ENCODE results near the gene SH3TC1.

The SH3TC1 gene

DNA sequence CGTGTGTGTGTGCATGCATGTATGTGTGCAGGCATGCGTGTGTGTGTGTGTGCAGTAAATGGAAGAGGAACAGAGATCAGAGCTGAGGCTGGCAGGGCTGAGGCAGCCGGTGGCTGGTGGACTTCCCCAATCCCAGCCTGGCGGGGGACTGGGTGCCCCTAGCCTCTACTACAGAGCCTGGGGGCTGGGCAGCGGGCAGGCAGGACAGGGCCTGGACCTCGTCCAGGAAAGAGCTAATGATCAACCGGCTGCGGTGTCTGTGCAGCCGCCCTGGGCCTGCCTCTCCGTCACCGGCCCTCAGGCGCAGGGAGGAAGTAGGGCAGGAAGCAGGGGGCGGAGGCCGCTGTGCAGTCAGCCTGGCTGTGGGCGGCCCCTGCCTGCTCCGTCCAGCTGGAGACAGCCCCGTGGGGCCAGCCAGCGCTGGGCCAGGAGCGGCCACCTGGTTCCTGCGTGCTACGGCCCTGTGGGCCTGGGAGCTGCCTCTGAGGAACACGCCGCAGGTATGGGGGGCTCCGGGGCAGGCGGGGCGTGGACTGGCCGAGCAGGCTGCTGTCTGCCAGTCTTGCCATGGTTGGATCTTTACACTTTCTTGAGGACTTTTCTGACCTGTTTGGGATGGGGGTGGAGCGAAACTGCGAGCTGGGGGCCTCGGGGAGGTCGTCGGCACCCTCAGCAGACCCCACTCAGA lies at the start of gene SH3TC1:
TSS of gene SH3TC1 (plus strand) at position 385 of the 688 bp plus-strand sequence. CDS start 5,905 bp downstream, outside the sequence.
- peaks cover 9% of the 10 kb centered on the region for H3K36me3 Mint-ChIP-seq (ENCODE audit: insufficient read depth)
- peaks cover 46% of the 10 kb centered on the region for H3K4me1 Mint-ChIP-seq
- no peaks in the 10 kb centered on the region for H3K27me3 Mint-ChIP-seq

DNA sequence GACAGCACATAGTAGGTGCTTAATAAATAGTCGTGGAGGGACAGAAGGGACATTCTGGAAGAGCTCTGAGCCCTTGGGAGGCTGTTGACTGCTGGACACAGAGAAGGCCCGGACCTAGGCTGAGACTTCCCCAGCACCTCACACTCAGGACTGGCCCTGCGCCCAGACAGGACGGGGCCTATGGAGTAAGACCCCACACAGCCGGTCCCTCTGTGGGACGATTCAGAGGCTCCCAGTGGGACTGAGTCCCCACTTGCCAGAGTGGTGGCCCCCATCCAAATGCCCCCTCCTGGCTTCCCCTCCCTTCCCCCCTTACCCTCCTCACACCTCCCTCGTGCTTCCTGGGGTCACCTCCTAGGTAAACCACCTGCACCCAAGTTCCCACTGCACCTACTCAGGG lies 49.4 kb upstream of the SH3TC1 start:
- Mint-ChIP-seq H3K36me3 (ENCODE audit: insufficient read depth) (peaks cover 3% of the 10 kb centered on the region), H3K4me3 (no peak overlapping the region), H3K27ac (ENCODE audit: low read depth) (peak overlapping the region; percentile 39), H3K4me1 (peaks cover 5% of the 10 kb centered on the region), H3K27me3 (peaks cover 10% of the 10 kb centered on the region), H3K9me3 (no peaks in the 10 kb centered on the region)
- no peak for ATAC-seq (replicated peaks; ENCODE audit: extremely low read depth, poor library complexity, severe bottlenecking)
- no peak for DNase-seq (ENCODE audit: low spot score in 2 of 2)

More for the DNA sequence above, at the start of gene SH3TC1:
- peak; percentile 43 to 50 for DNase-seq (ENCODE audit: low spot score in 2 of 2)
- ATAC-seq (replicated peaks; ENCODE audit: extremely low read depth, poor library complexity, severe bottlenecking) = peak; percentile 74
- peak within 1 kb of the TSS; percentile 87 for H3K4me3 Mint-ChIP-seq
- H3K27ac Mint-ChIP-seq (ENCODE audit: low read depth) = peak within 1 kb of the TSS; percentile 94
- H3K9me3 Mint-ChIP-seq = no peaks in the 10 kb centered on the region

DNA sequence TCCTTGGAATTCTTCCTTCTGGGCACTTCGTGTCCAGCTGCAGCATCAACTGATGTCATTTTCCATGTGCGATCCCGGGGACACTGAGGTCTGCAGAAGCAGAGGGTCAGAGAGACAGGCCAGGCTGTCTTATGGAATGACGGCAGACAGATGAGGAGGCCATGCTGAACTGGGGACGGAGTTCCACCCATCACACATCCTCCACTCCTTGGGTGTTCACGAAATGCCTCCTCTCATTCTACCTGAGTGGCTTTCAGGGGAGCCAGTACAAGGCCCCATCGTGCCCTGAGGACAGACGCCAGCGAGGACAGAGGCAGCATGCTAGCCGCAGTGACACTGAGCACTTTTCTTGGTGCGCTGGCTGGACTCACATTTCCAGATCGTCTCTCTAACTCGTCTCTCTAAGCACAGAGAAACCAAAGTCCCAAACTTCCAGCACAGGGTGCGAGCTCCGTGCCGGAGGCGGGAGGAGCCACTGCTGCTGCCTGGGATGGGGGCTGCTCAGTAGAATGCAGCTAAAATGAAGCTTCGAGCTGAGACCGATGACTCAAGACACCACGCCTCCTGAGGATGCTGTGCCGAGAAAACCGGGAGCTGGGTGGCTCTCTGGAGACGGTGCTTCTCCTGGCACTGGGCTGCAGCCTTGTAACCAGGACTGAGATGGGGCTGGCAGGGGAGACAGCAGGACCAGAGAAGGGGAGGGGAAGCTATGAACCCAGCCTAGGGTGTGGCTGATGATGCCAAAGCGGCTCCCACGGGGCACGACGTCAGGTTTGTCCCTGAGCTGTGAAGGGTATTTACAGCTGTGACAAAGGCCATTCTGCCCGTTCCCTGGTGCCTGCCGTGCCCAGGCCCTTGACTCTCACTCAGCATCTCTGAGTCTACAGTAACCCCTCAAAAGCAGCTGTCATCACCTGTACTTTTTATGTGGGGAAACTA lies 48.7 kb upstream of the SH3TC1 start:
- Mint-ChIP-seq H3K36me3 (ENCODE audit: insufficient read depth) (peaks cover 3% of the 10 kb centered on the region), H3K27me3 (peaks cover 7% of the 10 kb centered on the region), H3K9me3 (no peaks in the 10 kb centered on the region), H3K4me1 (peaks cover 5% of the 10 kb centered on the region), H3K4me3 (no peak overlapping the region), H3K27ac (ENCODE audit: low read depth) (no peak overlapping the region)
- ATAC-seq (replicated peaks; ENCODE audit: extremely low read depth, poor library complexity, severe bottlenecking) (no peak), DNase-seq (ENCODE audit: low spot score in 2 of 2) (no peak)

DNA sequence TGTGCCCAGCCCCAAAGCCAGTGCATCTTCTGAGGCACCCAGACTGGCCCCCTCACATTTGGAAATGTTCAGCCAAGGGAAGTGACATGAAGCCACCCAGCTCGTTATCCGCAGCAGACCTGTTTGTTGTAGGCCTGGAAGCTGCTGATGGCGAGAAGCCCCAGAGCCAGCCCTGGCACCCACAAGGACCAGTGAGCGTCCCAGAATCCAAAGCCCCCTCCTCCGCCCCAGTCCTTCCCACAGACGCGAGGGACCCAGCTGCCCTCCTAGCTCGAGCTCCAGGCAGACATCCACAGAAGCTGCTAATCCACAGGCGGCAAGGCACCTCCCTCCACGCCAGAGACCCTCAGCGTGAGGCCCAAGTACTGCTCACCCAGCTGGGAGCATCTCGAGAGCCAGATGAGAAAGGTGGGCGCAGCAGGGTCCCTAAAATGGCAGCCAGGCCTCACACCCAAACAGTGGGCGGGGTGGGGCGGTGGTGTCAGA lies 47.9 kb upstream of the SH3TC1 start:
- peaks cover 2% of the 10 kb centered on the region for H3K36me3 Mint-ChIP-seq (ENCODE audit: insufficient read depth)
- ATAC-seq (replicated peaks; ENCODE audit: extremely low read depth, poor library complexity, severe bottlenecking) (no peak), DNase-seq (ENCODE audit: low spot score in 2 of 2) (no peak)
- no peaks in the 10 kb centered on the region for H3K9me3 Mint-ChIP-seq
- H3K27me3 Mint-ChIP-seq = no peaks in the 10 kb centered on the region
- peaks cover 5% of the 10 kb centered on the region for H3K4me1 Mint-ChIP-seq
- H3K27ac Mint-ChIP-seq (ENCODE audit: low read depth) = no peak overlapping the region
- no peak overlapping the region for H3K4me3 Mint-ChIP-seq

DNA sequence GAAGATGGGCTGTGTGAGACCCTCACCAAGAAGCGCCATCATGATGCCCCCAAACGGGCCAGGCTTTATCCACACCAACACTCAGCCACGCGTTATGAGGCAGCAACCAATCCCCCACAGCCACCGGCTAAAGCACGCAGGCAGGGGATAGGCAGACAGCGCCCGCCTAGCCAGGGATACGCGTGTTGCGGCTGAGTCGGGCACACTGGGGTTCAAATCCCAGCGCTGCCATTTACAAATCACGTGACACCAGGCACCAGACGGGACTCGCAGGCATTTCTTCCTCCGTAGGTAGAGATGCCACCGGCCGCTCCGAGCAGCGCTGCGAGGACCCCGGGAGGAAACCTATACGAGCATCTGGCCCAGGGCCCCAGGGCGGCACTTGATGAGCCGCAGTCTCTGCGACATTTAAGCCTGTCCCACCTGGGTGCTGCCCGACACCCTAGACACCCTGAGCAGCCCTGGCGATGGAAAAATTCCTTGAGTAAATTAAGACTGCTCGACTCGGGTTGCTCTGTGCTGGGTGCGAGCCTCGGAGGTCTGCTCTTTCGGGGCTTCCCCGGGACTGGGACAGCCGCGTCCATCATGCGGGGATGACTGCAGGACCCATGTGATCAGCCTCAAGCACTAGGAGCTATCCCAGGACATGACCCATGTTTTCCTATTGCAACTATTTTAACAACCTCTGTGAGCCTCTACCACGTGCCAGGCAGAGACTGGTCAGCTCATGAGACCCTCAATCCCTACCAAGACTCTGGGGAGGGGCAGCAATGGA lies 46.8 kb upstream of the SH3TC1 start:
- ATAC-seq (replicated peaks; ENCODE audit: extremely low read depth, poor library complexity, severe bottlenecking) = no peak
- Mint-ChIP-seq H3K4me1 (peaks cover 5% of the 10 kb centered on the region), H3K27ac (ENCODE audit: low read depth) (no peak overlapping the region), H3K27me3 (no peaks in the 10 kb centered on the region), H3K9me3 (no peaks in the 10 kb centered on the region), H3K4me3 (no peak overlapping the region), H3K36me3 (ENCODE audit: insufficient read depth) (peaks cover 2% of the 10 kb centered on the region)
- no peak for DNase-seq (ENCODE audit: low spot score in 2 of 2)

DNA sequence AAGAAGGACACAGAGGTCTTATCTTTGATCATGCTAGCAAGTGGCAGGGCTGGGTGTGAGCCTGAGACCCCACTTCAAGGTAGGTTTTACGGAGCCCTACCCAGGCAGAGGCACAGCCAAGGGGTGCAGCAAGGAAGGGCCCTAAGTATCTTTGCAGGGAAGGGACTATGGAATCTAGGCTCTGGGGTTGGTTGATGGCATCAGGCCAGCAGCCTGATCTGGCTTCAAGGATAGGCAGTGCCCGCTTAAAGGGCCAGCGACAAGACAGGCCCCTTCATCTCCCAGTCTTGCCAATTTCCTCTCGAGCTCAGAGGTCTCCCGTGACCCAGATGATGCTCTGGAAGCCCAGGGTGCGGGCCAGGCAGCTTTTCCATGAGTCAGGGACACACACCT lies 46.2 kb upstream of the SH3TC1 start:
- Mint-ChIP-seq H3K4me1 (peaks cover 5% of the 10 kb centered on the region), H3K27me3 (no peaks in the 10 kb centered on the region), H3K36me3 (ENCODE audit: insufficient read depth) (peaks cover 2% of the 10 kb centered on the region), H3K4me3 (no peak overlapping the region), H3K27ac (ENCODE audit: low read depth) (no peak overlapping the region), H3K9me3 (no peaks in the 10 kb centered on the region)
- DNase-seq (ENCODE audit: low spot score in 2 of 2) (no peak), ATAC-seq (replicated peaks; ENCODE audit: extremely low read depth, poor library complexity, severe bottlenecking) (no peak)

DNA sequence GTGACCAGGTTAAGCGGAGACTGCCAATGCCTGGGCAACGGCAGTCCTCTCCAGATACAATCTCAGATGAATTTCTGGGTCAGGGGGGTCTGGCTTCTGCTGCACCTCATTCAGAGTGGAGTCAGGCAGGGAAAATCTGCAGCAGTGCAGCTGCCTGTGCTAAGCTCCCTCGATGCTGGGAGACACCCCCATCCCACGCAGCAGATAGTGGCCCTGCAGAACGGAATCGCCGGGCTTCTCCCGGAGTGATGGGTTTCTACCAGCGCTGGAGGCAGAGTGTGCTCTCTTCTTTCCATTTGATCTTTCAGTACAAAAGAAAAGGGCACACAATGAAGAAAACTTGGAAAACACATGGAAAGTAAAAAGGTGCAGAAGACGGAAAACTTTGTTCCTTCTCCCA lies 45.6 kb upstream of the SH3TC1 start:
- no peak overlapping the region for H3K27ac Mint-ChIP-seq (ENCODE audit: low read depth)
- H3K27me3 Mint-ChIP-seq = no peaks in the 10 kb centered on the region
- peaks cover 2% of the 10 kb centered on the region for H3K36me3 Mint-ChIP-seq (ENCODE audit: insufficient read depth)
- no peak overlapping the region for H3K4me3 Mint-ChIP-seq
- H3K4me1 Mint-ChIP-seq = peaks cover 5% of the 10 kb centered on the region
- ATAC-seq (replicated peaks; ENCODE audit: extremely low read depth, poor library complexity, severe bottlenecking) (no peak), DNase-seq (ENCODE audit: low spot score in 2 of 2) (no peak)
- no peaks in the 10 kb centered on the region for H3K9me3 Mint-ChIP-seq

DNA sequence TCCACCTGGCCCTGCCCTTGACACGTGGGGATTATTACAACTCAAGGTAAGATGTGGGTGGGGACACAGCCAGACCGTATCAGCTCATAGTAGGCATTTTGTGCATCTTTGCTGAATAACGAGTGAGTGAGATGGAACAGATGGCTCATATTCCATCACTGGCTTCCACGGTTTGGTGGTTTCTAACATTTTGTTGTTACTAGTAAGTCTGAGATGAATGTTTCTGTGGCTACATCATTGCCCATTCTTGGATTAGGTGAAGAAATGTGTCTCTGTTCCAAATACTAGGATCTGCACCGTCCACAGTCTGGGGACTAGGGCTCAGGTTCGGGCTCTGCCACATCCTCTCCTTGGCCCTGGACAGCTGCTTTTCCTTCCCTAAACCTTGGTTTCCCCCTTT lies 44.0 kb upstream of the SH3TC1 start:
- no peak overlapping the region for H3K27ac Mint-ChIP-seq (ENCODE audit: low read depth)
- peaks cover 14% of the 10 kb centered on the region for H3K4me1 Mint-ChIP-seq
- H3K36me3 Mint-ChIP-seq (ENCODE audit: insufficient read depth) = peaks cover 6% of the 10 kb centered on the region
- no peaks in the 10 kb centered on the region for H3K27me3 Mint-ChIP-seq
- no peak for DNase-seq (ENCODE audit: low spot score in 2 of 2)
- no peak overlapping the region for H3K4me3 Mint-ChIP-seq
- H3K9me3 Mint-ChIP-seq = no peaks in the 10 kb centered on the region
- no peak for ATAC-seq (replicated peaks; ENCODE audit: extremely low read depth, poor library complexity, severe bottlenecking)

DNA sequence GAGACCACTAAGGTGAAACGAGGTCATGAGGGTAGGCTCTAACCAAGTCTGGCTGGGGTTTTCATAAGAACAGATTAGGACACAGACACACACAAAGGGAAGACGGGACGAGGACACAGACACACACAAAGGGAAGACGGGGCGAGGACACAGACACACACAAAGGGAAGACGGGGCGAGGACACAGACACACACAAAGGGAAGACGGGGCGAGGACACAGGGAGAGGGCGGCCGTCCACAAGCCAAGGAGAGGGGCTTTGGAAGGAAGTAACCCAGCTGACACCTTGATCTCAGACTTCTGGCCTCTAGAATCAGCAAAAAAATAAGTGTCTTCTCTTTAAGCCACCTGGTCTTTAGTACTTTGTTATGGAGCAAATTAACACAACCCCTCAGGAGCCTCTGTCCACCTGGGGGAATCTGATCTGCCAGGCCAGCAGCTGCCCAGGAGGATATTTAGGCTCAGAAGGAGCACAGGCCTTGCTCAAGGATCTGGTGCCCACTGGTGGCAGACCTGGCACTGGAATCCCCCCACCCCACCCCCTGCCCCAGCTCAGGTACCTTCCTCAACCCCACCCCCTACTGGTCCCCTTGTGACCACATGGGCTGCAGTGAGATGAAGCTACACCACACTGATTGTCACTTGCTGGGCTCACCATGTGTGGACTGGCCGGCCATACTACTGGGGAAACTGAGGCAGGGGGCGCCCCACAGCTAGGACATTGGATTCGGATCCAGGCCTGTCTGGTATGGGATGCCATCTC lies 43.2 kb upstream of the SH3TC1 start:
- Mint-ChIP-seq H3K4me1 (peaks cover 17% of the 10 kb centered on the region), H3K27me3 (no peaks in the 10 kb centered on the region), H3K4me3 (no peak overlapping the region), H3K36me3 (ENCODE audit: insufficient read depth) (peaks cover 6% of the 10 kb centered on the region), H3K27ac (ENCODE audit: low read depth) (no peak overlapping the region), H3K9me3 (no peaks in the 10 kb centered on the region)
- no peak for DNase-seq (ENCODE audit: low spot score in 2 of 2)
- no peak for ATAC-seq (replicated peaks; ENCODE audit: extremely low read depth, poor library complexity, severe bottlenecking)

DNA sequence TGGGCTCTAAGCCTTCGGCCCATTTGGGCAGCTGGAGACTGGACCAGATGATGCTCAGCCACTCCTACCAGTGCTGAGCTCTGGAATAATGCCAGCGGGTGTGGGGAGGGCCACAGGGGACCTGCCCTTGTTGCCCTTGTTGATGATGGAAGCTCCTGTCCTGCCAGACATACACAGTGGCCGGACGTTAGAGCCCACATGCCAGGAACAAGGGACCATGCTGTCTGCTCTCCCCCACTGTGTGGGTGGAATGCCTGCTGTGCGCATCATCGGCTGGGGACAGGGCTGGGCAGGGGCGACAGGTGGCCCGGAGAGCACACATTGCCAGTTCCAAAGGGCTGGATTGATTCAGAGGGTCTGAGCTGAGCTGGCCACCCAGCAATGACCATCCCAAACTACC lies 42.5 kb upstream of the SH3TC1 start:
- Mint-ChIP-seq H3K36me3 (ENCODE audit: insufficient read depth) (peaks cover 8% of the 10 kb centered on the region), H3K9me3 (no peaks in the 10 kb centered on the region), H3K27ac (ENCODE audit: low read depth) (no peak overlapping the region), H3K27me3 (no peaks in the 10 kb centered on the region), H3K4me3 (no peak overlapping the region), H3K4me1 (peaks cover 17% of the 10 kb centered on the region)
- ATAC-seq (replicated peaks; ENCODE audit: extremely low read depth, poor library complexity, severe bottlenecking) (no peak), DNase-seq (ENCODE audit: low spot score in 2 of 2) (no peak)

DNA sequence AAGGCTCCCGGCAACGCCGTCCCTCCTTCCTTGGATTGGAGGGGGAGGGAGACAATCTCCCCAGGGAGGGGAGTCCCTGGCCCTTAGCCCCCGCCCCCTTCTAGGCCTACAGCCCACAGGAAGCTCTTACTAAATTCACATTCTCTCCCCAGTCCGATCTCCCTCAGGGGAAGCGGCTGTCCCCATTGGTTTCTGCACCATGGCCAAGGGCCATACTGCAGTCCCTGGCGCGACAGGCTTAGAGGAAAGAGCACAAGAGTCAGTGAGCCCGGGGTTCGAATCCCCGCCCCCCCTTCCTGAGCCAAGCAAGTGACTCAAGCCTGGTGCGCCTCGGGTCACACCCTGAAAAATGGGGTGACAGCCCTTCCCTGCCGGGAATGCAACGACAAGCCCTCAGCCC lies 41.6 kb upstream of the SH3TC1 start:
- peak overlapping the region; percentile 97 for H3K4me3 Mint-ChIP-seq
- peaks cover 17% of the 10 kb centered on the region for H3K4me1 Mint-ChIP-seq
- H3K36me3 Mint-ChIP-seq (ENCODE audit: insufficient read depth) = peaks cover 6% of the 10 kb centered on the region
- DNase-seq (ENCODE audit: low spot score in 2 of 2) (no peak), ATAC-seq (replicated peaks; ENCODE audit: extremely low read depth, poor library complexity, severe bottlenecking) (no peak)
- H3K27me3 Mint-ChIP-seq = no peaks in the 10 kb centered on the region
- H3K9me3 Mint-ChIP-seq = no peaks in the 10 kb centered on the region
- no peak overlapping the region for H3K27ac Mint-ChIP-seq (ENCODE audit: low read depth)
